WERI-Rb-1 (cell line): ENCODE measurements around the gene ENDOU.
A peak's percentile ranks its signal among the peaks of the same experiment; 100 is the strongest.

Source experiments
- DNase-seq: peaks from one replicate; pipeline ENCODE4 v3.0.0-alpha.2; 2020
- H3K27ac ChIP-seq: fragments of 250-450 bp; sonication (Bioruptor Pico); 2 replicates; pipeline ENCODE4 v1.5.1; 2020; ENCODE audit warnings: mild to moderate bottlenecking, moderate library complexity
- H3K27me3 ChIP-seq: fragments of 250-450 bp; sonication (Bioruptor Pico); 2 replicates; pipeline ENCODE4 v1.5.1; 2021; ENCODE audit warnings: mild to moderate bottlenecking, low read depth, moderate library complexity; ENCODE audit not compliant: insufficient read depth, severe bottlenecking
- H3K36me3 ChIP-seq: fragments of 250-450 bp; sonication (Bioruptor Pico); 2 replicates; pipeline ENCODE4 v1.5.1; 2020; ENCODE audit warnings: mild to moderate bottlenecking, moderate library complexity
- H3K4me3 ChIP-seq: 2 replicates; pipeline ENCODE4 v1.5.1; 2011; ENCODE audit warnings: low read depth, mild to moderate bottlenecking, control low read depth, low read length
- H3K9me3 ChIP-seq: fragments of 250-450 bp; sonication (Bioruptor Pico); 2 replicates; pipeline ENCODE4 v1.5.1; 2021; ENCODE audit warnings: mild to moderate bottlenecking, moderate library complexity; ENCODE audit not compliant: severe bottlenecking
- CTCF ChIP-seq: IDR thresholded peaks from 2 replicates; pipeline ENCODE4 v1.5.1; 2011; ENCODE audit warnings: low read depth, mild to moderate bottlenecking, control low read depth, inconsistent platforms, low read length

The ENDOU gene

GRCh38 chr12:47758584-47758833 is 33.2 kb upstream of the ENDOU start:
- no peaks in the 10 kb centered on the region for H3K9me3 ChIP-seq
- no peak for DNase-seq
- TF ChIP-seq CTCF, result no peak
- no peaks in the 10 kb centered on the region for H3K36me3 ChIP-seq
- no peaks in the 10 kb centered on the region for H3K27me3 ChIP-seq
- H3K4me3 ChIP-seq, result peak overlapping the region; percentile 65
- no peak overlapping the region for H3K27ac ChIP-seq

GRCh38 chr12:47757840-47758583 is 32.7 kb upstream of the ENDOU start:
- Histone ChIP-seq H3K36me3 (no peaks in the 10 kb centered on the region), H3K9me3 (no peaks in the 10 kb centered on the region), H3K27me3 (no peaks in the 10 kb centered on the region), H3K4me3 (no peak overlapping the region; the same call in 1 of the 2 replicates), H3K27ac (no peak overlapping the region)
- no peak for DNase-seq
- no peak for TF ChIP-seq CTCF

GRCh38 chr12:47757364-47757839 is 32.1 kb upstream of the ENDOU start:
- Histone ChIP-seq H3K27me3 (no peaks in the 10 kb centered on the region), H3K27ac (no peak overlapping the region), H3K36me3 (no peaks in the 10 kb centered on the region), H3K4me3 (no peak overlapping the region), H3K9me3 (no peaks in the 10 kb centered on the region)
- no peak for TF ChIP-seq CTCF
- no peak for DNase-seq

GRCh38 chr12:47755655-47756562 is 30.6 kb upstream of the ENDOU start:
- no peak for DNase-seq
- Histone ChIP-seq H3K4me3 (no peak overlapping the region), H3K27me3 (no peaks in the 10 kb centered on the region), H3K36me3 (no peaks in the 10 kb centered on the region), H3K9me3 (no peaks in the 10 kb centered on the region), H3K27ac (no peak overlapping the region)
- no peak for TF ChIP-seq CTCF

GRCh38 chr12:47754881-47755280 is 29.6 kb upstream of the ENDOU start:
- no peaks in the 10 kb centered on the region for H3K9me3 ChIP-seq
- no peaks in the 10 kb centered on the region for H3K36me3 ChIP-seq
- H3K27me3 ChIP-seq, result no peaks in the 10 kb centered on the region
- no peak overlapping the region for H3K27ac ChIP-seq
- no peak for TF ChIP-seq CTCF
- H3K4me3 ChIP-seq, result no peak overlapping the region
- no peak for DNase-seq
